H9 (cell line): ENCODE measurements around the gene ANGPT4. TPM values are rescaled to one million over a fixed set of nuclear protein-coding genes. Genes with fewer than 3 reads are reported as not detected.

Source experiments
- DNase-seq: peaks from one replicate; pipeline ENCODE4 v3.0.0-alpha.2; 2017
- H2AFZ ChIP-seq: one replicate; pipeline ENCODE4 v1.6.1; 2013; ENCODE audit warnings: mild to moderate bottlenecking, low read length, control low read depth, moderate library complexity
- H2AK5ac ChIP-seq: 2 replicates; pipeline ENCODE4 v1.6.1; 2013; ENCODE audit warnings: low read length, control low read depth, mixed read lengths; ENCODE audit not compliant: insufficient read length
- H2BK120ac ChIP-seq: one replicate; pipeline ENCODE4 v1.6.1; 2013; ENCODE audit warnings: low read depth, mild to moderate bottlenecking, low read length, control low read depth, inconsistent platforms; ENCODE audit not compliant: poor library complexity, severe bottlenecking
- H2BK12ac ChIP-seq: 2 replicates; pipeline ENCODE4 v1.6.1; 2013; ENCODE audit warnings: low read length, control low read depth, mixed read lengths, low read depth; ENCODE audit not compliant: insufficient read length
- H2BK15ac ChIP-seq: 2 replicates; pipeline ENCODE4 v1.6.1; 2013; ENCODE audit warnings: low read depth, low read length, control low read depth
- H2BK20ac ChIP-seq: one replicate; pipeline ENCODE4 v1.6.1; 2013; ENCODE audit warnings: low read depth, mild to moderate bottlenecking, low read length, control low read depth, inconsistent platforms; ENCODE audit not compliant: poor library complexity, severe bottlenecking
- H2BK5ac ChIP-seq: 2 replicates; pipeline ENCODE4 v1.6.1; 2013; ENCODE audit warnings: low read length, control low read depth, mixed read lengths; ENCODE audit not compliant: insufficient read length
- H3K14ac ChIP-seq: 2 replicates; pipeline ENCODE4 v1.6.1; 2013; ENCODE audit warnings: low read length, control low read depth; ENCODE audit not compliant: insufficient read depth
- H3K18ac ChIP-seq: 2 replicates; pipeline ENCODE4 v1.6.1; 2013; ENCODE audit warnings: low read depth, mild to moderate bottlenecking, mixed read lengths, low read length, control low read depth; ENCODE audit not compliant: insufficient read length
- H3K23ac ChIP-seq: 2 replicates; pipeline ENCODE4 v1.6.1; 2013; ENCODE audit warnings: low read length, control low read depth, mixed read lengths, low read depth; ENCODE audit not compliant: insufficient read length
- H3K23me2 ChIP-seq: 2 replicates; pipeline ENCODE4 v1.6.1; 2013; ENCODE audit warnings: low read depth, mild to moderate bottlenecking, mixed read lengths, low read length, control low read depth; ENCODE audit not compliant: insufficient read length, poor library complexity, severe bottlenecking
- H3K27ac ChIP-seq: 2 replicates; pipeline ENCODE4 v1.5.1; 2013; ENCODE audit warnings: low read length, control low read depth, mixed read lengths, low read depth; ENCODE audit not compliant: insufficient read length
- H3K27me3 ChIP-seq: 2 replicates; pipeline ENCODE4 v1.6.1; 2013; ENCODE audit warnings: low read length, control low read depth, inconsistent platforms; ENCODE audit not compliant: insufficient read depth
- H3K4ac ChIP-seq: 2 replicates; pipeline ENCODE4 v1.6.1; 2013; ENCODE audit warnings: low read depth, mild to moderate bottlenecking, control low read depth, inconsistent platforms, low read length, moderate library complexity
- H3K4me1 ChIP-seq: 2 replicates; pipeline ENCODE4 v1.6.1; 2013; ENCODE audit warnings: low read length, control low read depth, inconsistent platforms; ENCODE audit not compliant: insufficient read depth
- H3K4me2 ChIP-seq: 2 replicates; pipeline ENCODE4 v1.6.1; 2013; ENCODE audit warnings: low read length, control low read depth, mixed read lengths; ENCODE audit not compliant: insufficient read length, insufficient read depth
- H3K56ac ChIP-seq: 2 replicates; pipeline ENCODE4 v1.6.1; 2013; ENCODE audit warnings: low read depth, mild to moderate bottlenecking, mixed read lengths, low read length, control low read depth; ENCODE audit not compliant: insufficient read length
- H3K79me1 ChIP-seq: 2 replicates; pipeline ENCODE4 v1.6.1; 2013; ENCODE audit warnings: low read depth, mild to moderate bottlenecking, moderate library complexity, low read length, control low read depth, inconsistent platforms; ENCODE audit not compliant: insufficient read depth, poor library complexity, severe bottlenecking
- H3K79me2 ChIP-seq: 2 replicates; pipeline ENCODE4 v1.6.1; 2013; ENCODE audit warnings: low read length, control low read depth, inconsistent platforms; ENCODE audit not compliant: insufficient read depth
- H3K9ac ChIP-seq: 2 replicates; pipeline ENCODE4 v1.6.1; 2013; ENCODE audit warnings: low read length, control low read depth, mixed read lengths; ENCODE audit not compliant: insufficient read length; ENCODE audit errors: extremely low read depth
- H3K9me3 ChIP-seq: one replicate; pipeline ENCODE4 v1.6.1; 2013; ENCODE audit warnings: low read depth, low read length, inconsistent platforms; ENCODE audit not compliant: control insufficient read depth
- H3T11ph ChIP-seq: one replicate; pipeline ENCODE4 v1.6.1; 2013; ENCODE audit warnings: mild to moderate bottlenecking, low read length, control low read depth, inconsistent platforms
- H4K20me1 ChIP-seq: one replicate; pipeline ENCODE4 v1.6.1; 2013; ENCODE audit not compliant: control insufficient read depth, insufficient read length, insufficient read depth
- H4K5ac ChIP-seq: 2 replicates; pipeline ENCODE4 v1.6.1; 2013; ENCODE audit warnings: low read depth, mild to moderate bottlenecking, mixed read lengths, low read length, control low read depth; ENCODE audit not compliant: insufficient read length
- H4K8ac ChIP-seq: replicated peaks from 2 replicates; pipeline ENCODE4 v1.6.1; 2013; ENCODE audit warnings: low read length, control low read depth, mixed read lengths, low read depth; ENCODE audit not compliant: insufficient read length
- H4K91ac ChIP-seq: 2 replicates; pipeline ENCODE4 v1.6.1; 2013; ENCODE audit warnings: low read depth, mild to moderate bottlenecking, moderate library complexity, mixed read lengths, low read length, control low read depth; ENCODE audit not compliant: insufficient read length
- H3K27ac Mint-ChIP-seq, 3 experiments: 2 replicates in 2 of 3; 3 replicates in 1 of 3; pipeline ENCODE4 v1.8.0; 2020 to 2021; ENCODE audit warnings: mixed read lengths in 3 of 3, mild to moderate bottlenecking in 1 of 3, moderate library complexity in 1 of 3
- H3K27me3 Mint-ChIP-seq: 2 replicates; pipeline ENCODE4 v1.8.0; 2021; ENCODE audit warnings: low read depth, mild to moderate bottlenecking, moderate library complexity, mixed read lengths
- H3K36me3 Mint-ChIP-seq, 3 experiments: 2 replicates in 2 of 3; 3 replicates in 1 of 3; pipeline ENCODE4 v1.8.0; 2020 to 2021; ENCODE audit warnings: low read depth in 3 of 3, mixed read lengths in 3 of 3; ENCODE audit not compliant: insufficient read depth in 1 of 3
- H3K4me1 Mint-ChIP-seq, 2 experiments: 2 replicates each; pipeline ENCODE4 v1.8.0; 2020; ENCODE audit warnings: mixed read lengths in 2 of 2
- H3K4me3 Mint-ChIP-seq, 2 experiments: 2 replicates in 1 of 2; 3 replicates in 1 of 2; pipeline ENCODE4 v1.8.0; 2020 to 2021; ENCODE audit warnings: mild to moderate bottlenecking in 2 of 2, mixed read lengths in 2 of 2, moderate library complexity in 1 of 2
- H3K9me3 Mint-ChIP-seq, 2 experiments: 2 replicates in 1 of 2; 3 replicates in 1 of 2; pipeline ENCODE4 v1.8.0; 2020; ENCODE audit warnings: mild to moderate bottlenecking in 2 of 2, mixed read lengths in 2 of 2, moderate library complexity in 1 of 2
- CTCF ChIP-seq: fragments of 200-600 bp; sonication (generic); conservative IDR thresholded peaks from 3 replicates; pipeline ENCODE4 v1.8.0; 2021; ENCODE audit warnings: antibody characterized with exemption, mild to moderate bottlenecking
- WGBS: extraction: QIAGEN DNeasy Blood & Tissue Kit; methylation state at CpG from one replicate; pipeline ENCODE4 v1.1.7; 2013; ENCODE audit warnings: missing lambda C conversion rate, low lambda C conversion rate, mixed read lengths; ENCODE audit not compliant: insufficient read length; ENCODE audit errors: extremely low coverage; 5-methylcytosine and 5-hydroxymethylcytosine counted together
- total RNA-seq: library from RNA; stranded (reverse); gene quantifications from 2 replicates; pipeline ENCODE4 v1.2.1, GENCODE V29; 2021

The ANGPT4 gene
- total RNA-seq, 1 experiment from 2014 or later, result 0.11 TPM

- Histone ChIP-seq H3K4ac (no peak overlapping the region), H2BK12ac (no peak overlapping the region), H2BK5ac (no peak overlapping the region), H3K4me1 (no peaks in the 10 kb centered on the region), H3T11ph (no peak overlapping the region), H2AK5ac (no peak overlapping the region), H2BK20ac (no peak overlapping the region), H3K9me3 (no peaks in the 10 kb centered on the region), H3K23me2 (no peaks in the 10 kb centered on the region), H3K79me2 (no peaks in the 10 kb centered on the region), H3K56ac (no peak overlapping the region), H3K14ac (no peak overlapping the region), H4K91ac (no peak overlapping the region), H3K79me1 (no peaks in the 10 kb centered on the region), H4K8ac (no peak overlapping the region), H3K18ac (no peak overlapping the region), H3K23ac (no peak overlapping the region), H4K5ac (no peak overlapping the region), H3K4me2 (no peak overlapping the region), H2BK15ac (no peak overlapping the region), H2BK120ac (no peak overlapping the region), H3K27me3 (no peaks in the 10 kb centered on the region), H4K20me1 (no peaks in the 10 kb centered on the region), H2AFZ (no peak overlapping the region), H3K27ac (no peak overlapping the region), H3K9ac (no peak overlapping the region)
- H3K4me3 Mint-ChIP-seq, result no peak overlapping the region
- peaks cover 0 to 3% of the 10 kb centered on the region in 2 experiments; a peak in 3 of 4 replicates for H3K4me1 Mint-ChIP-seq
- DNase-seq, result no peak
- H3K36me3 Mint-ChIP-seq, result no peaks in the 10 kb centered on the region
- no peak for TF ChIP-seq CTCF
- no CpG with 5 or more reads among the region's 6 CpGs for WGBS
- peaks cover 1% of the 10 kb centered on the region; the same call in 1 of the 2 replicates for H3K27me3 Mint-ChIP-seq
- no peak overlapping the region for H3K27ac Mint-ChIP-seq
- peaks cover 2 to 3% of the 10 kb centered on the region in 2 experiments; a peak in 3 of 5 replicates for H3K9me3 Mint-ChIP-seq
These were observed 10.1 kb downstream of the ANGPT4 start for GRCh38 chr20:906001-906520.
